GM12891 (cell line): Measurements from ENCODE around the gene VAMP1.
"Not testable (repeated sequence)": the region's sequence is repeated elsewhere in the genome, so short reads cannot be mapped to it uniquely, and the experiment has no call there.

ENCODE experiments used
- DNase-seq: peaks from one replicate; pipeline ENCODE4 v3.0.0; 2011; ENCODE audit warnings: low spot score; ENCODE audit not compliant: insufficient read length
- FAIRE-seq: peaks from 2 replicates; lab custom pipeline; 2011; peaks lifted over from hg19 to GRCh38; lab: Jason Lieb, UNC
- PAX5 ChIP-seq: IDR thresholded peaks from 2 replicates; pipeline ENCODE4 v1.6.1; 2011; ENCODE audit warnings: low read length, moderate library complexity, mild to moderate bottlenecking; ENCODE audit not compliant: insufficient read depth, severe bottlenecking
- POLR2A ChIP-seq: IDR thresholded peaks from 2 replicates; pipeline ENCODE4 v1.6.1; 2011; ENCODE audit warnings: low read depth, low read length, control low read depth
- POLR2AphosphoS5 ChIP-seq: IDR thresholded peaks from 2 replicates; pipeline ENCODE4 v1.6.1; 2011; ENCODE audit warnings: low read depth, low read length, control low read depth
- POU2F2 ChIP-seq: IDR thresholded peaks from 2 replicates; pipeline ENCODE4 v1.6.1; 2011; ENCODE audit warnings: low read depth, mild to moderate bottlenecking, control low read depth, low read length, moderate library complexity
- SPI1 ChIP-seq: IDR thresholded peaks from 2 replicates; pipeline ENCODE4 v1.6.1; 2011; ENCODE audit warnings: low read depth, low read length, control low read depth
- TAF1 ChIP-seq: IDR thresholded peaks from 2 replicates; pipeline ENCODE4 v1.6.1; 2011; ENCODE audit warnings: low read depth, low read length, control low read depth

VAMP1 gene

DNA sequence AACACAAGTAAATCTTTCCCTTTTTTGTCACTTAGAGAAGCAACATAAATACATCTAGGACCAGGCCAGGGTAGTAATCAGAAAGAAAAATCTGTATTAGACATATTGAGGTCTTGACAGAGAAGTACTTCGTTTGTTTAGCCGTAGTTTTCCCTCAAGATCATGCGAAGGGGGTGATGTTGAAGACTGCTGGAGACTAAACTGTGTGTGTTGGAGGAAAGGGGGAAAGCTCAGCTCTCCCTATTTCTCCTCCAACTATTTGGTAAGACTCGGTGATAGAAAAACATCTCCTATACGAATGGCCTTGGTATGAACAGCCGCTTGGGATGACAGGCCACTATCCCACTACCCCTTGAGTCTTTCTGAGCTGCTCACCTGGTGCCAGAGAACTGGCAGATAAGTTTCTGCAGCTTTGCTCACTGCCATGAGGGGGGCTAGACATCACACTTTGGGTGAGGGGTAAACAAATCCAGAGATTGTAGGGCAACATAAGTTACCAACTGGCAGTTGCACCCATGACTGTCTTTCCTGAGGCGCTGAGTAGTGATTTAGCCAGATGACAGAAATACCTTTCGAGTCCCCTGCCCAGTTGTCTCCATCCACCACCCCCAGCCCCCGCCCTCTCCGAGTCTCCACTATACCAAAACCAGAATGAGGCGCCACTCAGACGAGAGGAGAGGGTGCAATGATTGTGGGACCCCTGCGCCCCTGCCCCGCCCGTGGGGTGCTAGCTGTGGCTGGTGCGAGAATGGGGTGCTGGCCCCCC, 685 bp downstream of the VAMP1 start:
- no peak for TF ChIP-seq TAF1
- TF ChIP-seq POLR2A, result no peak
- TF ChIP-seq PAX5, result no peak
- TF ChIP-seq POLR2AphosphoS5, result no peak
- TF ChIP-seq POU2F2, result no peak
- TF ChIP-seq SPI1, result no peak
- DNase-seq (no peak), FAIRE-seq (peak; percentile 50)

- TF ChIP-seq POLR2A, result no peak
- TF ChIP-seq PAX5, result no peak
- no peak for TF ChIP-seq TAF1
- no peak for TF ChIP-seq POU2F2
- TF ChIP-seq POLR2AphosphoS5, result no peak
- no peak for TF ChIP-seq SPI1
- no peak for DNase-seq
- FAIRE-seq, result no peak
These were observed 1.4 kb downstream of the VAMP1 start for GRCh38 chr12:6469092-6469491.

DNA sequence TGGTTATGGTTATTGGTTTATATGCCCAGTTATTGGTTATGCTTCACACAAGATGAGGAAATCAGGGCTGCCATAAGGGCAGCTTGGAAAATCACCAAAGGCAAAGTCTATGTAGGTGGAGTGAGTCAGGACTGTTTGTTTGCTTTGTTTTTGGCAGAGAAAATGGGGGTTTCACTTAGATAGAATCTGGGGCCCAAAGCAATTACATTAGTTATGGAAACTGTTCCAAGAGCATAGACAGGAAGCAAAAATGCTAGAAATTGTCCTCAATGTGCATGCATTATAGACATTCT, 2.2 kb downstream of the VAMP1 start:
- TF ChIP-seq POU2F2 (no peak), TAF1 (no peak), PAX5 (no peak)
- DNase-seq (no peak), FAIRE-seq (peak; percentile 28)

GRCh38 chr12:6467571-6468282, 2.8 kb downstream of the VAMP1 start:
- FAIRE-seq, result not testable (repeated sequence)

DNA sequence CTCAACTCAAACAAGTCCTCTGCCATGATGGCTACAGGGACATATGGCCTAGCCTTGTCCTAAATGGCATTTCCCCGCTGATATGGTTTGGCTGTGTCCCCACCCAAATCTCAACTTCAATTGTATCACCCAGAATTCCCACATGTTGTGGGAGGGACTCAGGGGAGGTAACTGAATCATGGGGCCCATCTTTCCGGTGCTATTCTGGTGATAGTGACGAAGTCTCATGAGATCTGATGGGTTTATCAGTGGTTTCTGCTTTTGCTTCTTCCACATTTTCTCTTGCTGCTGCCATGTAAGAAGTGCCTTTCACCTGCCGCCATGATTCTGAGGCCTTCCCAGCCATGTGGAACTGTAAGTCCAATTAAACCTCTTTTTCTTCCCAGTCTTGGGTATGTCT, 3.7 kb downstream of the VAMP1 start:
- FAIRE-seq, DNase-seq: not testable (repeated sequence)

More at GRCh38 chr12:6467571-6468282, 2.8 kb downstream of the VAMP1 start:
- not testable (repeated sequence) for DNase-seq

GRCh38 chr12:6466184-6466573, 4.3 kb downstream of the VAMP1 start:
- no peak for DNase-seq
- TF ChIP-seq POLR2AphosphoS5 (no peak), POU2F2 (no peak), POLR2A (no peak), PAX5 (no peak)
- no peak for FAIRE-seq

DNA sequence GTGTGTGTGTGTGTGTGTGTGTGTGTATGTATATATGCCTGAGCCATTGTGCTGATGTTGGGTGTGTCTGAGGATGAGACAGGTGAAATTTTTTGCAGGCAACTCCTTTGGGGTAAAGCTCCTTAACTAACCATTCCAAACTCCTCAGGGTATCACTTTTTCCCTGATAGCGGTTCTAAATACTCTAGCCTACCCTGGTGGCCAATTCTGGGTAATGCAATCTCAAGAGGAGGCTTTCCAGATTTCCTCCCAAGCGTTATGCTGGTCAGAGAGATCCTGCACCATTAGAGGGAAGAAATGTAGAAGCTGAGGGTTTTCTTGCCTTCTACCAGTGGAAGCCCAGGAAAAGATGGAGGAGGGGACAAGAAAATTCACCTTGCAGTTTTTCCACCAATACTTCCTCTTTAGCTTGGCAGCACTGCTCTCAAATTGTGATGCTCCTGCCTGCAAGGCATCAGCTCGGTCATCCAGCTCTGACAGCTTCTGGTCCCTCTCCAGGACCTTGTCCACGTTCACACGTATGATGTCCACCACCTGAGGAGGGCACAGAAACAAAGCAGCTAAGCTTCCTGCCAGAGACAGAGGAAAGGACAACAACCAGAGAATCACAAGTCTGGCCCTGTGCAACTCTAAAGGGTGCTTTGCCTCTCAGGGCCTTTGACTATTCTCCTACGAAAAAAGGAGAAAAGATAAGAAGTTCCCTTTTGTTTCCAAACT, 4.9 kb downstream of the VAMP1 start:
- DNase-seq, result no peak
- FAIRE-seq, result no peak
- TF ChIP-seq SPI1, result no peak
- no peak for TF ChIP-seq POU2F2
- TF ChIP-seq TAF1, result no peak
- no peak for TF ChIP-seq POLR2AphosphoS5
- no peak for TF ChIP-seq POLR2A
- no peak for TF ChIP-seq PAX5

DNA sequence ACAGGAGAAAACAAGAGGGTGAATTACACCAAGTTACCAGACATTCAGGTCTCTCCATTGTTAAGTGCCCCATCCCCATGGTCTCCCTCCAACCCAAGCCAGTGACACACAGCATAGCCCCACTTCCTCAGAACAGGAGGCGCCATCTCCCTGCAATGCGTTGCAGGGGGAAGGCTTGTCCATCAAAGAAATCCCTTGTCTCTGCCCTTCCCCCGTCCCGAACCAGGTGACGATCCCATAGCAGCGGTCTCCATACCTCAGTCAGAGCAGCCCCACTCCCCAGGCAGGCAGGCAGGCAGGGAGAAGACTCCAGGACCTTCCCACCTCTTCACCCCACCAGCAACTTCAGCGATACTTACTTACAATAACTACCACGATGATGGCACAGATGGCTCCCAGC, 5.9 kb downstream of the VAMP1 start:
- DNase-seq, result no peak
- TF ChIP-seq SPI1, result no peak
- FAIRE-seq, result peak; percentile 31

- no peak for FAIRE-seq
- TF ChIP-seq PAX5 (no peak), POLR2A (no peak), SPI1 (no peak)
- DNase-seq, result no peak
These were observed 6.6 kb downstream of the VAMP1 start for GRCh38 chr12:6463858-6464257.

- DNase-seq (no peak), FAIRE-seq (no peak)
- no peak for TF ChIP-seq POU2F2
These were observed 7.3 kb downstream of the VAMP1 start for GRCh38 chr12:6463216-6463615.
